Measurements from ENCODE around the gene SLC43A3. TPM values are rescaled to one million over a fixed set of nuclear protein-coding genes. Genes with fewer than 3 reads are reported as not detected.

Gene SLC43A3
- total RNA-seq, 1 donor, result 41.9 TPM

- Histone ChIP-seq H3K4me1 (ENCODE audit: insufficient read depth, low read length) (peaks cover 6% of the 10 kb centered on the region), H3K4me3 (ENCODE audit: low read length) (no peak overlapping the region), H3K27me3 (ENCODE audit: insufficient read depth, low read length) (no peaks in the 10 kb centered on the region), H3K9me3 (ENCODE audit: low read depth, low read length) (no peaks in the 10 kb centered on the region)
Measured at GRCh38 chr11:57394203-57394965, 32.5 kb downstream of the SLC43A3 start.

GRCh38 chr11:57392763-57393105 lies 34.2 kb downstream of the SLC43A3 start:
- H3K4me1 ChIP-seq (ENCODE audit: insufficient read depth, low read length), result peaks cover 6% of the 10 kb centered on the region
- H3K9me3 ChIP-seq (ENCODE audit: low read depth, low read length), result no peaks in the 10 kb centered on the region
- no peaks in the 10 kb centered on the region for H3K27me3 ChIP-seq (ENCODE audit: insufficient read depth, low read length)
- no peak overlapping the region for H3K4me3 ChIP-seq (ENCODE audit: low read length)

DNA sequence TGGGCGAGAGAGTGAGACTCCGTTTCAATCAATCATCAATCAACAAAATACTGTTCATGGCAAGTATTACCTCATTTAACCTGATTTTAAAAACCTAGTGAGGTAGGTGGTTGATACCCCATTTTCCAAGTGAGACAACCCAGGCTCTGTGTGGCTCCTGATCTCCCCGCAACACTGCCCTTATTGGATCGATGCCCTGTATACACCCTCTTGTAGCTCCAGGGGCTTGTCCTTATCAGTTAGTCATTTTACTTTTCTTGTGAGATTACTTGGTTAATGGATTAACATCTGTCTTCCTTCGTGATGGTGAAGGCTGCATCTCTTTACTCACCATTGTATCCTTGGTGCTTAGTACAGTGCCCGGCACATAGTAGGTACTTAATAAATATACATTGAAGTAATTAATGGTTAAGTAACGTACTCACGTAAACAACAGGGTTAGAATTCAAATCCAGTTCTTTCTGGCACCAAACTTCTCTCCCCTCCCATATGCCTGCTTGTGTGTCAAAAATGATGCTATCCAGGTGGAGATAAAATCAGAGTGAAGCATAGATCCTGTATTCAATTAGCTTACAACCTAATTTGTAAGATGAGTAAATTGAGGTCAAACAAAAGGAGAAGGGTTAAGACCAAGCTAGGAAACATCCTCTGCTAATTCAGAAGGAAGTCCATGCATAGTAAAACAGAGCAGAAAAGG lies 34.7 kb downstream of the SLC43A3 start:
- H3K27me3 ChIP-seq (ENCODE audit: insufficient read depth, low read length), result no peaks in the 10 kb centered on the region
- peaks cover 2% of the 10 kb centered on the region for H3K4me1 ChIP-seq (ENCODE audit: insufficient read depth, low read length)
- H3K4me3 ChIP-seq (ENCODE audit: low read length), result no peak overlapping the region
- H3K9me3 ChIP-seq (ENCODE audit: low read depth, low read length), result no peaks in the 10 kb centered on the region

- no peak overlapping the region for H3K4me3 ChIP-seq (ENCODE audit: low read length)
- H3K4me1 ChIP-seq (ENCODE audit: insufficient read depth, low read length), result no peaks in the 10 kb centered on the region
- no peaks in the 10 kb centered on the region for H3K9me3 ChIP-seq (ENCODE audit: low read depth, low read length)
Measured at GRCh38 chr11:57391539-57391938, 35.4 kb downstream of the SLC43A3 start.

GRCh38 chr11:57391111-57391510 lies 35.8 kb downstream of the SLC43A3 start:
- Histone ChIP-seq H3K4me3 (ENCODE audit: low read length) (no peak overlapping the region), H3K4me1 (ENCODE audit: insufficient read depth, low read length) (no peaks in the 10 kb centered on the region), H3K27me3 (ENCODE audit: insufficient read depth, low read length) (no peaks in the 10 kb centered on the region), H3K9me3 (ENCODE audit: low read depth, low read length) (no peaks in the 10 kb centered on the region)

More at GRCh38 chr11:57391539-57391938, 35.4 kb downstream of the SLC43A3 start:
- H3K27me3 ChIP-seq (ENCODE audit: insufficient read depth, low read length), result no peaks in the 10 kb centered on the region

- Histone ChIP-seq H3K27me3 (ENCODE audit: insufficient read depth, low read length) (no peaks in the 10 kb centered on the region), H3K4me1 (ENCODE audit: insufficient read depth, low read length) (no peaks in the 10 kb centered on the region), H3K9me3 (ENCODE audit: low read depth, low read length) (no peaks in the 10 kb centered on the region), H3K4me3 (ENCODE audit: low read length) (no peak within 1 kb of the TSS)
Measured at GRCh38 chr11:57390535-57390934, 36.4 kb downstream of the SLC43A3 start, which contains the start of gene PRG2. Gene PRG2 (minus strand): TSS chr11:57390650. CDS start chr11:57389944, 706 bp downstream.

DNA sequence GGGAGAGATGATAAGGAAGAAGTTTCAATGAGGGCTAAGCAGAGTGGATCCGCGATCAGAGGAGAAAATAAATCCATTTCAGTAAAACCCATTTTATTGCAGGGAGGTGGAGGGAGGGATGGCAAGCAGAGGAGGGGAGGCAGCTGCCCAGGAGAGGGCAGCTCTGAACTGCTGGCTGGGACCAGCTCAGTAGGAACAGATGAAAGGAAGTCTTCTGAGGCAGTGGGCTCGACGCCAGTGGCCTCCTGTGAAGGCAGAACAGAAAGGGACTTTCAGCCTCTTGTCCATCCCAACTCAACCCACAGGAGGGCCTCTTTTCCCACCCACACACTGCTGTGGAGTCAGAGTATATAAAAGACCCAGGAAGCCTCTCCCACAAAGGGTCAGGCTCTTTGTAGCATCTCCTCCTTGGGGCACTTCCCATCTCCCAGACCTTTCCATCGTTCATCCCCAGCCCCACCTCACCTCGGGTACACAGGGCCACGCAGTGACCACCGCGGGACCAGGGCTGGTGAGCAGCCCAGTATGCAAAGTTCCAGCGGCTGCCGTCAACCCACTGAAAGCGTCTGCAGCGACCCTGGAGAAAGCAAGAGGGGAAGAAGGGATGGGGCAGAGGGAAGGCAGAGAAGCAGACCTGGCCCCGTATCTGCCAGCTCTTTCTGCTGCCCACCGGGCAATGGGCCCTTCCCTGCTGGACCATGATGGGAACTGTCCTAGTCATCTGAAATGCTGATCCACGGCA lies 39.5 kb downstream of the SLC43A3 start:
- Histone ChIP-seq H3K9me3 (ENCODE audit: low read depth, low read length) (no peaks in the 10 kb centered on the region), H3K27me3 (ENCODE audit: insufficient read depth, low read length) (no peaks in the 10 kb centered on the region), H3K4me1 (ENCODE audit: insufficient read depth, low read length) (no peaks in the 10 kb centered on the region), H3K4me3 (ENCODE audit: low read length) (no peak overlapping the region)

- Histone ChIP-seq H3K9me3 (ENCODE audit: low read depth, low read length) (no peaks in the 10 kb centered on the region), H3K4me3 (ENCODE audit: low read length) (no peak overlapping the region), H3K4me1 (ENCODE audit: insufficient read depth, low read length) (no peaks in the 10 kb centered on the region), H3K27me3 (ENCODE audit: insufficient read depth, low read length) (no peaks in the 10 kb centered on the region)
Measured at GRCh38 chr11:57386178-57386940, 40.6 kb downstream of the SLC43A3 start.

- Histone ChIP-seq H3K9me3 (ENCODE audit: low read depth, low read length) (no peaks in the 10 kb centered on the region), H3K4me1 (ENCODE audit: insufficient read depth, low read length) (no peaks in the 10 kb centered on the region), H3K4me3 (ENCODE audit: low read length) (no peak within 1 kb of the TSS), H3K27me3 (ENCODE audit: insufficient read depth, low read length) (no peaks in the 10 kb centered on the region)
Measured at GRCh38 chr11:57380975-57381374, 45.9 kb downstream of the SLC43A3 start, which contains the start of gene PRG3. Gene PRG3 (minus strand): TSS chr11:57381150. CDS start chr11:57380708, 442 bp downstream.

- Histone ChIP-seq H3K4me1 (ENCODE audit: insufficient read depth, low read length) (no peaks in the 10 kb centered on the region), H3K9me3 (ENCODE audit: low read depth, low read length) (no peaks in the 10 kb centered on the region), H3K27me3 (ENCODE audit: insufficient read depth, low read length) (no peaks in the 10 kb centered on the region), H3K4me3 (ENCODE audit: low read length) (no peak overlapping the region)
Measured at GRCh38 chr11:57379732-57380131, 47.2 kb downstream of the SLC43A3 start.

DNA sequence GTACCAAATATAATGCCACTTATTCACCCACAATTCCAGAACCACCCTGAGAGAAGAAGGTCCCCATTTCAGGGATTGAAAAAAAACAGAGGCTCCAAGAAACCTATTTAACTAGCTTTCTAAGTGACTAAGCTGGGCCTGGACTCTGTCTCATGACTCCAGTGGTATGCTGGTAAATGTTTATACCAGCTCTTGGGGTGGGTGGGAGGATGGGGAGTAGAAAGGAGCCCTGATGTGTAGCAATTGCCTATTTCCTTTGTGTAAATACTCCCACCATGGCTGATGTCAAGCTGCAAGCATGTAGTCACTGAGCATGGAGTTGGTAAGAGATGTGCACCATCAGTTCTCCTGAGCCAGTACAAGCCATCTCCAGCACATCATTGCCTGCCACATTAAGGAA lies 48.7 kb downstream of the SLC43A3 start:
- H3K4me1 ChIP-seq (ENCODE audit: insufficient read depth, low read length), result no peaks in the 10 kb centered on the region

DNA sequence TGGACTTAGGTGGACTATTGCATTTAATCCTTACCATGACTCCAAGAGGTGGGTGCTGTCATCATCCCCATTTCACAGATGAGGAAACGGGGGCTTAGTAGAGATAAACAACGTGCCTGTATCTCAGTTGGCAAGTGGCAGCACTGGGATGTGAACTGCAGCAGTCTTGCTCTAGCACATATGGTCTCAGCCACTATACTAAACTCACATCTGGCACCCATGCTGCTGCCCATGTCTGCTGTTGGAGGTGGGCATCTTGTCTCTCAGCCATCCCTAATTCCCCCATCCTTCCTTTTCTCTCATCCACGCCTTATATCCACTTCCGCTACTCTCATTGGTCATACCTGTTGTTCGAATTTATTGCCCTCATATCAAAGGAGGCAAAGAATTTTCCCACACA lies 49.8 kb downstream of the SLC43A3 start:
- H3K27me3 ChIP-seq (ENCODE audit: insufficient read depth, low read length), result no peaks in the 10 kb centered on the region
- H3K4me3 ChIP-seq (ENCODE audit: low read length), result no peak overlapping the region
- no peaks in the 10 kb centered on the region for H3K4me1 ChIP-seq (ENCODE audit: insufficient read depth, low read length)
- H3K9me3 ChIP-seq (ENCODE audit: low read depth, low read length), result no peaks in the 10 kb centered on the region

More for the DNA sequence above, 48.7 kb downstream of the SLC43A3 start:
- no peaks in the 10 kb centered on the region for H3K9me3 ChIP-seq (ENCODE audit: low read depth, low read length)
- no peaks in the 10 kb centered on the region for H3K27me3 ChIP-seq (ENCODE audit: insufficient read depth, low read length)
- no peak overlapping the region for H3K4me3 ChIP-seq (ENCODE audit: low read length)

DNA sequence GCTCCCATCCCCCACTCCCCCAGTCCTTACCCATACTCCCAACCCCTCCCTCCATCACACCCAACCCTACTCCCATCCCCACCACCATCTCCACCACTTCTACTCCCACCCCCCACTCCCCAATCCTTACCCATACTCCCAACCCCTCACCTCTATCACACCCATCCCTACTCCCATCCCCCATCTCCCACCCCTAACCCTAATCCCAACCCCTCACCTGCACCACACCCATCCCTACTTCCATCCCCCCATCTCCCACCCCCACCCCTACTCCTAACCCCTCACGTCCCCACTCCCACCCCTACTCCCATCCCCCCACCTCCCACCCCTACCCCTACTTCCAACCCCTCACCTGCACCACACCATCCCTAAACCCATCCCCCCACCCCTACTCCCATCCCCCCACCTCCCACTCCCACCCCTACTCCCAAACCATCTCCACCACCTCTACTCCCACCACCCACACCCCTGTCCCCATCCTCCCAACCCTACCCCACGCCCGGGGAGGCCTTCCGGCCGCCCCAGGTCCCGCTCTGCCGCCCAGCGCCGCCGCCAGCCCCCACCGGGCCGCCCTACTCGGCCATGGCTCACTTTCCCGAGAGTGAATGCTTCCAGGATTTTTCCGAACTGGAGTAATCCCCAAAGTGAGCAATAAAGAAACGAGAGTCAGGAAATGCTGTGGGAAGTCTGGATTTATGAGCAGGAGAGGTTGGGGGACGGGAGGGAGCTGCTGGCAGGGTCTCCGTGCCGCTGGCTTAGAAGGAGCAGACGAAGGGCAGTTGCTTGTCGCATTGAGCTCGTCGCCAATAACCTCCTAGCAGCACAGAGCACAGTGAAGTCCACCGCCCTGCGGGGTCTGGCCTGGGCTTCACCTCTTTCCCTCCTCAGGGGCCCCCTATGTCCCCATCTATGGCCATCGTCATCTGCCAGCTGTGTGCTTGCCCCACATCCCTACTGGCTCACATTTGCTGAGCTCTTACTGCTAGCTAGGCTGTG lies 50.5 kb downstream of the SLC43A3 start:
- Histone ChIP-seq H3K4me3 (ENCODE audit: low read length) (no peak overlapping the region), H3K9me3 (ENCODE audit: low read depth, low read length) (no peaks in the 10 kb centered on the region), H3K4me1 (ENCODE audit: insufficient read depth, low read length) (no peaks in the 10 kb centered on the region), H3K27me3 (ENCODE audit: insufficient read depth, low read length) (no peaks in the 10 kb centered on the region)

- H3K9me3 ChIP-seq (ENCODE audit: low read depth, low read length), result no peaks in the 10 kb centered on the region
- H3K4me3 ChIP-seq (ENCODE audit: low read length), result no peak overlapping the region
- no peaks in the 10 kb centered on the region for H3K4me1 ChIP-seq (ENCODE audit: insufficient read depth, low read length)
- H3K27me3 ChIP-seq (ENCODE audit: insufficient read depth, low read length), result no peaks in the 10 kb centered on the region
Measured at GRCh38 chr11:57375490-57375889, 51.4 kb downstream of the SLC43A3 start.

Measured in mononuclear cell (primary cell).